K562 (cell line): ENCODE measurements around the gene TMEM164. TPM values are rescaled to one million over a fixed set of nuclear protein-coding genes. Genes with fewer than 3 reads are reported as not detected.

Source experiments
- ATAC-seq: fragments of 200-7000 bp; cut with Tn5 transposase; 3 replicates; pipeline ENCODE4 v1.9.1; 2020; ENCODE audit warnings: moderate library complexity
- BruUV-seq: library from RNA; stranded (reverse); fragments of 400-500 nt; replicated peaks from 2 replicates; lab custom pipeline; 2021; lab: Mats Ljungman, UMichigan
- CTCF ChIA-PET: fragments of 300-600 bp; formaldehyde crosslinking; extraction: SDS; loops from one replicate; lab custom pipeline; 2021; ENCODE audit warnings: low intra/inter-chr PET ratio; lab: Yijun Ruan, JAX
- POLR2A ChIA-PET: fragments of 300-600, 350-650 bp; sonication (Branson Sonifier 250); formaldehyde crosslinking; extraction: SDS; loops from one replicate; lab custom pipeline; 2021; ENCODE audit warnings: antibody characterized with exemption, inconsistent platforms; lab: Yijun Ruan, JAX
- DNase-seq, 4 experiments: peaks; one replicate each; pipeline versions ENCODE4 v3.0.0 to v3.0.0-alpha.2; 2011 to 2018; ENCODE audit warnings: low spot score in 3 of 4, mixed read lengths in 3 of 4; ENCODE audit errors: extremely low read depth in 1 of 4
- FAIRE-seq: peaks from 2 replicates; lab custom pipeline; 2011; peaks lifted over from hg19 to GRCh38; lab: Jason Lieb, UNC
- H2AFZ ChIP-seq: 2 replicates; pipeline ENCODE4 v1.6.0; 2011; ENCODE audit warnings: low read depth, low read length, control low read depth, inconsistent platforms
- H3K27ac ChIP-seq: fragments of 200-600 bp; 3 replicates; pipeline ENCODE4 v1.8.0; 2011; ENCODE audit warnings: low read depth, mild to moderate bottlenecking, control low read depth, inconsistent platforms, low read length, moderate library complexity, mixed read lengths; ENCODE audit errors: extremely low read depth
- H3K27me3 ChIP-seq, 2 experiments: fragments of 300-600 bp in 1 of 2; 2 replicates in 1 of 2; 3 replicates in 1 of 2; pipeline versions ENCODE4 v1.6.0 to v1.8.0; 2011; ENCODE audit warnings: inconsistent platforms in 2 of 2, low read length in 2 of 2, mild to moderate bottlenecking in 1 of 2, mixed read lengths in 1 of 2, moderate library complexity in 1 of 2; ENCODE audit not compliant: control insufficient read depth in 2 of 2, insufficient read depth in 2 of 2
- H3K36me3 ChIP-seq: fragments of 300-600 bp; 3 replicates; pipeline ENCODE4 v1.8.0; 2011; ENCODE audit warnings: mild to moderate bottlenecking, low read length, inconsistent platforms; ENCODE audit not compliant: control insufficient read depth, insufficient read depth
- H3K4me1 ChIP-seq, 2 experiments: fragments of 200-600 bp in 1 of 2; replicated peaks in 1 of 2; 2 replicates in 1 of 2; 3 replicates in 1 of 2; pipeline versions ENCODE4 v1.5.1 to v1.8.0; 2011; ENCODE audit warnings: inconsistent platforms in 2 of 2, low read length in 2 of 2, mild to moderate bottlenecking in 1 of 2, mixed read lengths in 1 of 2, moderate library complexity in 1 of 2; ENCODE audit not compliant: control insufficient read depth in 2 of 2, insufficient read depth in 2 of 2
- H3K4me2 ChIP-seq: 2 replicates; pipeline ENCODE4 v1.6.1; 2011; ENCODE audit warnings: low read length, control low read depth, inconsistent platforms, mixed read lengths; ENCODE audit not compliant: insufficient read depth
- H3K4me3 ChIP-seq: fragments of 200-600 bp; sonication (generic), shearing (Covaris generic); 2 replicates; pipeline ENCODE4 v1.5.1; 2016; ENCODE audit warnings: control low read depth, inconsistent platforms
- H3K79me2 ChIP-seq: fragments of 200-600 bp; 3 replicates; pipeline ENCODE4 v1.8.0; 2011; ENCODE audit warnings: low read length, inconsistent platforms; ENCODE audit not compliant: control insufficient read depth, insufficient read depth
- H3K9ac ChIP-seq, 2 experiments: 2 replicates each; pipeline versions ENCODE4 v1.6.0 to v1.6.1; 2011; ENCODE audit warnings: low read depth in 2 of 2, low read length in 2 of 2, control low read depth in 1 of 2, inconsistent platforms in 1 of 2, mild to moderate bottlenecking in 1 of 2, mixed read lengths in 1 of 2; ENCODE audit not compliant: insufficient read depth in 1 of 2
- H3K9me1 ChIP-seq: one replicate; pipeline ENCODE4 v1.6.0; 2011; ENCODE audit warnings: inconsistent platforms, mild to moderate bottlenecking, low read length, moderate library complexity; ENCODE audit not compliant: control insufficient read depth, insufficient read depth
- H3K9me3 ChIP-seq: replicated peaks from 2 replicates; pipeline ENCODE4 v1.5.1; 2011; ENCODE audit warnings: low read depth, low read length, inconsistent platforms; ENCODE audit not compliant: control insufficient read depth, insufficient read depth
- H4K20me1 ChIP-seq: replicated peaks from 2 replicates; pipeline ENCODE4 v1.6.1; 2011; ENCODE audit warnings: low read length, inconsistent platforms, mixed read lengths; ENCODE audit not compliant: control insufficient read depth, insufficient read depth
- GABPA ChIP-seq: fragments of 200-800 bp; sonication (Bioruptor generic); conservative IDR thresholded peaks from 2 replicates; pipeline ENCODE4 v1.6.1; 2016; ENCODE audit warnings: low read depth, missing genetic modification characterization, missing compliant biosample characterization
- SPI1 ChIP-seq: IDR thresholded peaks from 2 replicates; pipeline ENCODE4 v1.6.1; 2011; ENCODE audit warnings: low read depth, low read length, control low read depth, borderline replicate concordance
- ZFP30 ChIP-seq: fragments of 250-450 bp; sonication (Bioruptor Pico); IDR thresholded peaks from 2 replicates; pipeline ENCODE4 v1.8.0; 2022; ENCODE audit warnings: moderate library complexity, mild to moderate bottlenecking, inconsistent platforms, borderline replicate concordance
- WGBS: fragments of 100-300 bp; shearing (Covaris generic); methylation state at CpG from one replicate; pipeline ENCODE4 v1.1.6; 2016; ENCODE audit warnings: low coverage, mixed read lengths; ENCODE audit not compliant: insufficient coverage; ENCODE audit errors: missing lambda C conversion rate; 5-methylcytosine and 5-hydroxymethylcytosine counted together
- in situ Hi-C: fragments of 300-500 bp; cut with MboI; formaldehyde crosslinking; loops from 4 replicates; pipeline ENCODE4 v1.15.0; 2018; ENCODE audit warnings: inconsistent platforms, mixed read lengths
- intact Hi-C: fragments of 100-400 bp; cut with micrococcal nuclease; formaldehyde crosslinking; loops from 2 replicates; pipeline ENCODE4 v1.14.2; 2022
- polyA plus RNA-seq, 8 experiments: library from polyadenylated mRNA; depleted of rRNA in 4 of 8; stranded (reverse) in 5 of 8; unstranded in 3 of 8; fragments of >200 nt; fragmentation: Nextera tagmentation in 2 of 8; fragmentation: Illumina TruSeq in 1 of 8; extraction: Ambion mirVana in 2 of 8; extraction: Trizol in 1 of 8; gene quantifications; 2 replicates each; pipeline versions ENCODE4 v1.2.1 to v1.2.3, GENCODE V29; 2011 to 2014; ENCODE audit warnings: inconsistent platforms in 1 of 8, missing spikeins in 1 of 8
- total RNA-seq, 7 experiments: library from RNA; depleted of rRNA in 6 of 7; stranded (reverse); fragments of >200 nt in 6 of 7; fragmentation: Illumina TruSeq in 2 of 7; extraction: Trizol in 2 of 7; gene quantifications; 2 replicates each; pipeline versions ENCODE4 v1.2.1 to v1.2.3, GENCODE V29; 2011 to 2021; ENCODE audit warnings: low replicate concordance in 1 of 7

Gene TMEM164
- total and polyA plus RNA-seq, 9 of the 15 experiments (the other 6 are each of a cell fraction or from before 2014, with no cell fraction given) = 2.4 to 57.3 (median 23.1) TPM

GRCh38 chrX:110104078-110104477, 101.2 kb downstream of the TMEM164 start (continued):
- no peak for TF ChIP-seq GABPA

- Histone ChIP-seq H3K4me1 (no peaks in the 10 kb centered on the region; a peak in 3 of 5 replicates), H3K9ac (no peak overlapping the region), H3K79me2 (no peaks in the 10 kb centered on the region), H3K9me1 (no peaks in the 10 kb centered on the region), H3K27ac (no peak overlapping the region), H2AFZ (no peak overlapping the region), H3K27me3 (no peaks in the 10 kb centered on the region), H3K36me3 (peaks cover 13% of the 10 kb centered on the region; the same call in 2 of the 3 replicates), H3K4me2 (no peak overlapping the region), H4K20me1 (no peaks in the 10 kb centered on the region), H3K9me3 (no peaks in the 10 kb centered on the region), H3K4me3 (no peak overlapping the region)
- ATAC-seq (no peak), DNase-seq (no peak), FAIRE-seq (no peak)
- in situ Hi-C loops = no loop called here
- POLR2A ChIA-PET = interaction anchor here (0.7 kb wide), 1 partner anchor 44 kb away, joined by 4 read pairs; no protein-coding TSS in a partner anchor
- no TSS peak for BruUV-seq
- TF ChIP-seq ZFP30 (no peak), SPI1 (peak; percentile 41; the same call in 1 of the 2 replicates)
- 85% methylated on average over 2 of the region's 3 CpGs for WGBS
- CTCF ChIA-PET = no interaction called here
- intact Hi-C loops = no loop called here
Measured at GRCh38 chrX:110108381-110108821, 105.5 kb downstream of the TMEM164 start.
